K562 (cell line): ENCODE measurements around the gene MSRB2. TPM values are rescaled to one million over a fixed set of nuclear protein-coding genes. Genes with fewer than 3 reads are reported as not detected.

ENCODE experiments used
- CHD7 ChIP-seq: fragments of 200-600 bp; sonication (generic); IDR thresholded peaks from one replicate; pipeline ENCODE4 v1.6.1; 2012; ENCODE audit warnings: mild to moderate bottlenecking, low read depth, low read length, inconsistent platforms
- E4F1 ChIP-seq: fragments of 250-450 bp; sonication (Bioruptor Pico); IDR thresholded peaks from 2 replicates; pipeline ENCODE4 v1.5.0; 2021; ENCODE audit warnings: mild to moderate bottlenecking, borderline replicate concordance
- ILF3 ChIP-seq: fragments of 450-650 bp; IDR thresholded peaks from 2 replicates; pipeline ENCODE4 v1.6.1; 2018; ENCODE audit warnings: antibody characterized with exemption, mild to moderate bottlenecking, moderate library complexity, borderline replicate concordance
- NCOR1 ChIP-seq: fragments of 450-650 bp; IDR thresholded peaks from 2 replicates; pipeline ENCODE4 v1.6.1; 2016; ENCODE audit warnings: mild to moderate bottlenecking, moderate library complexity
- polyA plus RNA-seq, 8 experiments: library from polyadenylated mRNA; depleted of rRNA in 4 of 8; stranded (reverse) in 5 of 8; unstranded in 3 of 8; fragments of >200 nt; fragmentation: Nextera tagmentation in 2 of 8; fragmentation: Illumina TruSeq in 1 of 8; extraction: Ambion mirVana in 2 of 8; extraction: Trizol in 1 of 8; gene quantifications; 2 replicates each; pipeline versions ENCODE4 v1.2.1 to v1.2.3, GENCODE V29; 2011 to 2014; ENCODE audit warnings: inconsistent platforms in 1 of 8, missing spikeins in 1 of 8
- total RNA-seq, 7 experiments: library from RNA; depleted of rRNA in 6 of 7; stranded (reverse); fragments of >200 nt in 6 of 7; fragmentation: Illumina TruSeq in 2 of 7; extraction: Trizol in 2 of 7; gene quantifications; 2 replicates each; pipeline versions ENCODE4 v1.2.1 to v1.2.3, GENCODE V29; 2011 to 2021; ENCODE audit warnings: low replicate concordance in 1 of 7
- TF ChIP-seq, protein P1 (sequence below): fragments of 450-650 bp; IDR thresholded peaks from 2 replicates; pipeline ENCODE4 v1.6.1; 2016; ENCODE audit warnings: low read depth

MSRB2 gene
- total and polyA plus RNA-seq, 9 of the 15 experiments (the other 6 are each of a cell fraction or from before 2014, with no cell fraction given) = 1.5 to 22.3 (median 5.9) TPM

DNA sequence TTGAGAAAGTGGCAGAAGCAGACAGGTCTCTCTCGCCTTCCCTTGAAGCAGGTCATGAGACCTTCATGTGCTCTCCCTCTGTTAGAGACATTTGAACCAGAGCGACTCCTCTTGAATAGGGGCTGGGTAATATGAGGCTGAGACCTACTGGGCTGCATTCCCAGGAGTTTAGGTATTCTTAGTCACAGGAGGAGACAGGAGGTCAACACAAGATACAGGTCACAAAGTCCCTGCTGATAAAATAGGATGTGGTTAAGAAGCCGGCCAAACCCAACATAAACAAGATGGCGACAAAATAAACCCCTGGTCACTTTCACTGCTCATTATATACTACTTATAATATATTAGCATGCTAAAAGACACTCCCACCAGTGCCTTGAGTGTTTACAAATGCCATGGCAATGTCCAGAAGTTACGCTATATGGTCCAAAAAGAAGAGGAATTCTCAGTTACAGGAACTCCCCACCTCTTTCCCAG, 43.5 kb upstream of the MSRB2 start (continued):
- no peak for TF ChIP-seq CHD7
- TF ChIP-seq NCOR1 = peak; percentile 56
- TF ChIP-seq, protein P1, sequence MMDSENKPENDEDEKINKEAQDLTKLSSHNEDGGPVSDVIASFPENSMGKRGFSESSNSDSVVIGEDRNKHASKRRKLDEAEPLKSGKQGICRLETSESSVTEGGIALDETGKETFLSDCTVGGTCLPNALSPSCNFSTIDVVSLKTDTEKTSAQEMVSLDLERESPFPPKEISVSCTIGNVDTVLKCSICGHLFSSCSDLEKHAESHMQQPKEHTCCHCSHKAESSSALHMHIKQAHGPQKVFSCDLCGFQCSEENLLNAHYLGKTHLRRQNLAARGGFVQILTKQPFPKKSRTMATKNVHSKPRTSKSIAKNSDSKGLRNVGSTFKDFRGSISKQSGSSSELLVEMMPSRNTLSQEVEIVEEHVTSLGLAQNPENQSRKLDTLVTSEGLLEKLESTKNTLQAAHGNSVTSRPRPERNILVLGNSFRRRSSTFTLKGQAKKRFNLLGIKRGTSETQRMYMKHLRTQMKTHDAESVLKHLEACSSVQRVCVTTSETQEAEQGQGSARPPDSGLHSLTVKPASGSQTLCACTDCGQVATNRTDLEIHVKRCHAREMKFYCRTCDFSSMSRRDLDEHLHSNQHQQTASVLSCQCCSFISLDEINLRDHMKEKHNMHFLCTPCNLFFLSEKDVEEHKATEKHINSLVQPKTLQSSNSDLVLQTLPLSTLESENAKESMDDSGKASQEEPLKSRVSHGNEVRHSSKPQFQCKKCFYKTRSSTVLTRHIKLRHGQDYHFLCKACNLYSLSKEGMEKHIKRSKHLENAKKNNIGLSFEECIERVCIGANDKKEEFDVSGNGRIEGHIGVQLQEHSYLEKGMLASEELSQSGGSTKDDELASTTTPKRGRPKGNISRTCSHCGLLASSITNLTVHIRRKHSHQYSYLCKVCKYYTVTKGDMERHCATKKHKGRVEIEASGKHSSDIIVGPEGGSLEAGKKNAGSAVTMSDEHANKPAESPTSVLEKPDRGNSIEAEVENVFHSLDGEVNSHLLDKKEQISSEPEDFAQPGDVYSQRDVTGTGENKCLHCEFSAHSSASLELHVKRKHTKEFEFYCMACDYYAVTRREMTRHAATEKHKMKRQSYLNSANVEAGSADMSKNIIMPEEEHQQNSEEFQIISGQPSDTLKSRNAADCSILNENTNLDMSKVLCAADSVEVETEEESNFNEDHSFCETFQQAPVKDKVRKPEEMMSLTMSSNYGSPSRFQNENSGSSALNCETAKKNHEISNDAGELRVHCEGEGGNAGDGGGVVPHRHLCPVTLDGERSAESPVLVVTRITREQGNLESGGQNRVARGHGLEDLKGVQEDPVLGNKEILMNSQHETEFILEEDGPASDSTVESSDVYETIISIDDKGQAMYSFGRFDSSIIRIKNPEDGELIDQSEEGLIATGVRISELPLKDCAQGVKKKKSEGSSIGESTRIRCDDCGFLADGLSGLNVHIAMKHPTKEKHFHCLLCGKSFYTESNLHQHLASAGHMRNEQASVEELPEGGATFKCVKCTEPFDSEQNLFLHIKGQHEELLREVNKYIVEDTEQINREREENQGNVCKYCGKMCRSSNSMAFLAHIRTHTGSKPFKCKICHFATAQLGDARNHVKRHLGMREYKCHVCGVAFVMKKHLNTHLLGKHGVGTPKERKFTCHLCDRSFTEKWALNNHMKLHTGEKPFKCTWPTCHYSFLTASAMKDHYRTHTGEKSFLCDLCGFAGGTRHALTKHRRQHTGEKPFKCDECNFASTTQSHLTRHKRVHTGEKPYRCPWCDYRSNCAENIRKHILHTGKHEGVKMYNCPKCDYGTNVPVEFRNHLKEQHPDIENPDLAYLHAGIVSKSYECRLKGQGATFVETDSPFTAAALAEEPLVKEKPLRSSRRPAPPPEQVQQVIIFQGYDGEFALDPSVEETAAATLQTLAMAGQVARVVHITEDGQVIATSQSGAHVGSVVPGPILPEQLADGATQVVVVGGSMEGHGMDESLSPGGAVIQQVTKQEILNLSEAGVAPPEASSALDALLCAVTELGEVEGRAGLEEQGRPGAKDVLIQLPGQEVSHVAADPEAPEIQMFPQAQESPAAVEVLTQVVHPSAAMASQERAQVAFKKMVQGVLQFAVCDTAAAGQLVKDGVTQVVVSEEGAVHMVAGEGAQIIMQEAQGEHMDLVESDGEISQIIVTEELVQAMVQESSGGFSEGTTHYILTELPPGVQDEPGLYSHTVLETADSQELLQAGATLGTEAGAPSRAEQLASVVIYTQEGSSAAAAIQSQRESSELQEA = no peak
- TF ChIP-seq ILF3 = no peak
- TF ChIP-seq E4F1 (CRISPR knock-in tag) = no peak
